PC-3 (cell line): ENCODE measurements around the gene BACH1.

Source experiments
- EZH2 ChIP-seq: fragments of 300-600 bp; sonication (generic); IDR thresholded peaks from one replicate; pipeline ENCODE4 v1.6.1; 2017; ENCODE audit warnings: antibody characterized with exemption, mild to moderate bottlenecking, low read length; ENCODE audit not compliant: unreplicated experiment
- TF ChIP-seq, protein P1 (sequence below): fragments of 300-600 bp; sonication (generic); conservative IDR thresholded peaks from 2 replicates; pipeline ENCODE4 v1.5.1; 2017; ENCODE audit warnings: antibody characterized with exemption, low read depth, mild to moderate bottlenecking, low read length

DNA sequence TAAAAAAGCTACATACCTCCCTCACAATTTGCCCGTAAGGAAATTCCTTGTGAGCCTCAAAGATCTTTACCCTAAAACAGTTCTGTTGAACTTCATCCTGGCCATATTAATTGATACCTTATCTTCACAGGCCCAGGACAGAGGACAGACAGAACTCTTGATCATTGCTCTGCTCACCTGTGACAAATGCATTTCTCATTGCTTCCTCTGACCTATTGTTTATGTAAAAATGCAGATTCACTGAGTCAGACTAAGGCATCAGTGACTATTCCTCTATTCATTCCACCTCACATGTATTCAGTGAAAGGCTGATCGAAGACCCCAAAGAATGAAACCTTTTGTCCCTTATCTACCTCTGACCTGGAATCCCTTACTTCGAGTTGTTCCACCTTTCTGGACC, 61.0 kb downstream of the BACH1 start:
- TF ChIP-seq, protein P1, sequence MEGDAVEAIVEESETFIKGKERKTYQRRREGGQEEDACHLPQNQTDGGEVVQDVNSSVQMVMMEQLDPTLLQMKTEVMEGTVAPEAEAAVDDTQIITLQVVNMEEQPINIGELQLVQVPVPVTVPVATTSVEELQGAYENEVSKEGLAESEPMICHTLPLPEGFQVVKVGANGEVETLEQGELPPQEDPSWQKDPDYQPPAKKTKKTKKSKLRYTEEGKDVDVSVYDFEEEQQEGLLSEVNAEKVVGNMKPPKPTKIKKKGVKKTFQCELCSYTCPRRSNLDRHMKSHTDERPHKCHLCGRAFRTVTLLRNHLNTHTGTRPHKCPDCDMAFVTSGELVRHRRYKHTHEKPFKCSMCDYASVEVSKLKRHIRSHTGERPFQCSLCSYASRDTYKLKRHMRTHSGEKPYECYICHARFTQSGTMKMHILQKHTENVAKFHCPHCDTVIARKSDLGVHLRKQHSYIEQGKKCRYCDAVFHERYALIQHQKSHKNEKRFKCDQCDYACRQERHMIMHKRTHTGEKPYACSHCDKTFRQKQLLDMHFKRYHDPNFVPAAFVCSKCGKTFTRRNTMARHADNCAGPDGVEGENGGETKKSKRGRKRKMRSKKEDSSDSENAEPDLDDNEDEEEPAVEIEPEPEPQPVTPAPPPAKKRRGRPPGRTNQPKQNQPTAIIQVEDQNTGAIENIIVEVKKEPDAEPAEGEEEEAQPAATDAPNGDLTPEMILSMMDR = no peak
- TF ChIP-seq EZH2 = no peak
